Urothelium cell line (cell line): Measurements from ENCODE around the gene LGALS3BP.
"Not testable (repeated sequence)": the region's sequence is repeated elsewhere in the genome, so short reads cannot be mapped to it uniquely, and the experiment has no call there.

Experiments used
- DNase-seq: peaks from one replicate; pipeline ENCODE4 v3.0.0; 2011; ENCODE audit warnings: low spot score, mixed read lengths
- FAIRE-seq: peaks from 2 replicates; lab custom pipeline; 2011; peaks lifted over from hg19 to GRCh38; lab: Jason Lieb, UNC

The LGALS3BP gene

GRCh38 chr17:78966123-78966813 lies 13.5 kb downstream of the LGALS3BP start:
- FAIRE-seq (peak; percentile 82), DNase-seq (no peak)

- no peak for DNase-seq
- FAIRE-seq, result no peak
These were observed 14.2 kb downstream of the LGALS3BP start for GRCh38 chr17:78965491-78965924.

- no peak for FAIRE-seq
These were observed 16.3 kb downstream of the LGALS3BP start for GRCh38 chr17:78963378-78963777.

GRCh38 chr17:78962984-78963348 lies 16.8 kb downstream of the LGALS3BP start:
- DNase-seq, FAIRE-seq: not testable (repeated sequence)

More at GRCh38 chr17:78963378-78963777, 16.3 kb downstream of the LGALS3BP start:
- DNase-seq, result no peak

GRCh38 chr17:78962345-78962983 lies 17.3 kb downstream of the LGALS3BP start:
- FAIRE-seq (no peak), DNase-seq (no peak)

GRCh38 chr17:78961571-78961970 lies 18.2 kb downstream of the LGALS3BP start:
- no peak for FAIRE-seq
- no peak for DNase-seq

GRCh38 chr17:78960928-78961327 lies 18.8 kb downstream of the LGALS3BP start:
- no peak for DNase-seq
- no peak for FAIRE-seq

- DNase-seq (no peak), FAIRE-seq (no peak)
These were observed 19.9 kb downstream of the LGALS3BP start for GRCh38 chr17:78959803-78960202.

GRCh38 chr17:78958641-78959127 lies 21.0 kb downstream of the LGALS3BP start:
- FAIRE-seq, result no peak

GRCh38 chr17:78957128-78957527 lies 22.6 kb downstream of the LGALS3BP start:
- FAIRE-seq (no peak), DNase-seq (peak; percentile 62)

More at GRCh38 chr17:78958641-78959127, 21.0 kb downstream of the LGALS3BP start:
- DNase-seq, result no peak

GRCh38 chr17:78956254-78956653 lies 23.5 kb downstream of the LGALS3BP start:
- FAIRE-seq (no peak), DNase-seq (no peak)

GRCh38 chr17:78954684-78955083 lies 25.0 kb downstream of the LGALS3BP start:
- FAIRE-seq (no peak), DNase-seq (no peak)

- no peak for FAIRE-seq
- DNase-seq, result no peak
These were observed 26.1 kb downstream of the LGALS3BP start for GRCh38 chr17:78953356-78954350.

GRCh38 chr17:78952706-78953105 lies 27.0 kb downstream of the LGALS3BP start:
- DNase-seq (no peak), FAIRE-seq (no peak)

- peak; percentile 17 for FAIRE-seq
- no peak for DNase-seq
These were observed 27.7 kb downstream of the LGALS3BP start for GRCh38 chr17:78951967-78952551.

GRCh38 chr17:78950870-78951269 lies 28.9 kb downstream of the LGALS3BP start:
- no peak for DNase-seq
- FAIRE-seq, result no peak

- no peak for DNase-seq
- peak; percentile 65 for FAIRE-seq
These were observed 32.2 kb downstream of the LGALS3BP start for GRCh38 chr17:78947235-78948149.

- FAIRE-seq, result no peak
These were observed 33.1 kb downstream of the LGALS3BP start for GRCh38 chr17:78946631-78947030.

GRCh38 chr17:78946131-78946530 lies 33.6 kb downstream of the LGALS3BP start:
- DNase-seq (no peak), FAIRE-seq (no peak)

More at GRCh38 chr17:78946631-78947030, 33.1 kb downstream of the LGALS3BP start:
- no peak for DNase-seq
